ENCODE results near the gene CLEC20A.

GRCh38 chr1:178457651-178458050 is 39.1 kb downstream of the CLEC20A start:
- TF ChIP-seq CTCF (IDR thresholded peaks at IDR 0.05) = no peak
- TF ChIP-seq POLR2A (IDR thresholded peaks at IDR 0.05) = no peak
- TF ChIP-seq POLR2AphosphoS5 (IDR thresholded peaks at IDR 0.05; ENCODE audit: insufficient read depth in 1 of 2, low read depth in 1 of 2) = no peak
